Liver (tissue), 9 donors: ENCODE measurements around the gene PODN. TPM values are rescaled to one million over a fixed set of nuclear protein-coding genes. Genes with fewer than 3 reads are reported as not detected.

Experiments
- DNase-seq: peaks from one replicate; pipeline ENCODE4 v3.0.0-alpha.2; 2017; ENCODE audit warnings: low spot score
- H3K27ac ChIP-seq, 2 donors: one replicate each; pipeline ENCODE4 v1.7.0; 2013; ENCODE audit warnings: inconsistent platforms in 2 of 2, low read length in 2 of 2, control low read depth in 1 of 2, low read depth in 1 of 2, mild to moderate bottlenecking in 1 of 2
- H3K27me3 ChIP-seq, 4 donors: one replicate each; pipeline versions ENCODE4 v1.6.1 to v1.7.0; 2013; ENCODE audit warnings: low read length in 3 of 4, inconsistent platforms in 1 of 4, mild to moderate bottlenecking in 1 of 4, moderate library complexity in 1 of 4; ENCODE audit not compliant: control insufficient read depth in 4 of 4, insufficient read depth in 4 of 4
- H3K36me3 ChIP-seq, 4 donors: one replicate each; pipeline versions ENCODE4 v1.6.1 to v1.7.0; 2013; ENCODE audit warnings: low read length in 3 of 4, mild to moderate bottlenecking in 3 of 4, low read depth in 1 of 4, moderate library complexity in 1 of 4; ENCODE audit not compliant: control insufficient read depth in 4 of 4, insufficient read depth in 3 of 4
- H3K4me1 ChIP-seq, 4 donors: one replicate each; pipeline versions ENCODE4 v1.6.1 to v1.7.0; 2013; ENCODE audit warnings: low read length in 3 of 4, mild to moderate bottlenecking in 3 of 4, moderate library complexity in 1 of 4; ENCODE audit not compliant: control insufficient read depth in 4 of 4, insufficient read depth in 4 of 4
- H3K4me3 ChIP-seq, 3 donors: one replicate each; pipeline versions ENCODE4 v1.6.1 to v1.7.0; 2013; ENCODE audit warnings: low read length in 3 of 3, control low read depth in 1 of 3, low read depth in 1 of 3, mild to moderate bottlenecking in 1 of 3
- H3K9ac ChIP-seq, 2 donors: one replicate each; pipeline ENCODE4 v1.7.0; 2013; ENCODE audit warnings: low read length in 2 of 2, mild to moderate bottlenecking in 2 of 2, moderate library complexity in 2 of 2, control low read depth in 1 of 2, low read depth in 1 of 2
- H3K9me3 ChIP-seq, 4 donors: one replicate each; pipeline versions ENCODE4 v1.6.1 to v1.7.0; 2013; ENCODE audit warnings: low read length in 3 of 4; ENCODE audit not compliant: control insufficient read depth in 4 of 4
- CTCF ChIP-seq: fragments of 150-350 bp; IDR thresholded peaks from 2 replicates; pipeline ENCODE4 v1.5.1; 2017; ENCODE audit warnings: improper control_type of control experiment, low read depth, low read length; ENCODE audit not compliant: missing input control
- EGR1 ChIP-seq, 2 donors: IDR thresholded peaks; 2 replicates each; pipeline ENCODE4 v1.6.1; 2016 to 2018; ENCODE audit warnings: antibody characterized with exemption in 2 of 2, low read depth in 2 of 2
- FOXA1 ChIP-seq: IDR thresholded peaks from 2 replicates; pipeline ENCODE4 v1.6.1; 2016; ENCODE audit warnings: antibody characterized with exemption
- FOXA2 ChIP-seq: IDR thresholded peaks from 2 replicates; pipeline ENCODE4 v1.6.1; 2016; ENCODE audit warnings: antibody characterized with exemption
- GABPA ChIP-seq, 2 donors: IDR thresholded peaks in 1 of 2; conservative IDR thresholded peaks in 1 of 2; 2 replicates each; pipeline ENCODE4 v1.6.1; 2016; ENCODE audit warnings: antibody characterized with exemption in 2 of 2, mild to moderate bottlenecking in 1 of 2, moderate library complexity in 1 of 2
- HNF4A ChIP-seq, 2 donors: conservative IDR thresholded peaks; 2 replicates each; pipeline ENCODE4 v1.6.1; 2016; ENCODE audit warnings: antibody characterized with exemption in 2 of 2, mild to moderate bottlenecking in 2 of 2
- HNF4G ChIP-seq: IDR thresholded peaks from 2 replicates; pipeline ENCODE4 v1.6.1; 2016; ENCODE audit warnings: antibody characterized with exemption
- JUND ChIP-seq, 2 donors: IDR thresholded peaks; 2 replicates each; pipeline ENCODE4 v1.6.1; 2016; ENCODE audit warnings: antibody characterized with exemption in 2 of 2
- MAX ChIP-seq: IDR thresholded peaks from 2 replicates; pipeline ENCODE4 v1.6.1; 2016; ENCODE audit warnings: antibody characterized with exemption
- NR2F2 ChIP-seq: IDR thresholded peaks from 2 replicates; pipeline ENCODE4 v1.6.1; 2016; ENCODE audit warnings: antibody characterized with exemption
- RAD21 ChIP-seq, 2 donors: IDR thresholded peaks; 2 replicates each; pipeline ENCODE4 v1.6.1; 2016; ENCODE audit warnings: antibody characterized with exemption in 2 of 2, mild to moderate bottlenecking in 2 of 2
- REST ChIP-seq: IDR thresholded peaks from 2 replicates; pipeline ENCODE4 v1.6.1; 2016; ENCODE audit warnings: antibody characterized with exemption, mild to moderate bottlenecking
- RXRA ChIP-seq, 2 donors: IDR thresholded peaks; 2 replicates each; pipeline ENCODE4 v1.6.1; 2017 to 2018; ENCODE audit warnings: antibody characterized with exemption in 2 of 2, mild to moderate bottlenecking in 1 of 2
- SP1 ChIP-seq: IDR thresholded peaks from 2 replicates; pipeline ENCODE4 v1.6.1; 2018; ENCODE audit warnings: antibody characterized with exemption, mild to moderate bottlenecking
- TAF1 ChIP-seq: conservative IDR thresholded peaks from 2 replicates; pipeline ENCODE4 v1.6.1; 2016; ENCODE audit warnings: antibody characterized with exemption, mild to moderate bottlenecking
- YY1 ChIP-seq: IDR thresholded peaks from 2 replicates; pipeline ENCODE4 v1.6.1; 2016; ENCODE audit warnings: antibody characterized with exemption, mild to moderate bottlenecking
- WGBS: extraction: QIAGEN DNeasy Blood & Tissue Kit; methylation state at CpG from one replicate; pipeline ENCODE4 v1.1.7; 2013; 5-methylcytosine and 5-hydroxymethylcytosine counted together
- polyA plus RNA-seq, 2 donors: library from polyadenylated mRNA; stranded (reverse) in 1 of 2; unstranded in 1 of 2; fragments of 200-250 nt in 1 of 2; fragments of >200 nt in 1 of 2; fragmentation: Nextera tagmentation in 1 of 2; extraction: Ambion mirVana in 1 of 2; gene quantifications; one replicate each; pipeline versions ENCODE4 v1.2.1 to v1.2.3, GENCODE V29; 2013 to 2015
- total RNA-seq, 2 donors: library from RNA; depleted of rRNA; stranded (reverse); fragments of >200 nt; gene quantifications; one replicate each; pipeline ENCODE4 v1.2.3, GENCODE V29; 2014
- TF ChIP-seq, protein P1 (sequence below): IDR thresholded peaks from 2 replicates; pipeline ENCODE4 v1.6.1; 2016; ENCODE audit warnings: antibody characterized with exemption
- TF ChIP-seq, protein P2 (sequence below): IDR thresholded peaks from 2 replicates; pipeline ENCODE4 v1.6.1; 2016; ENCODE audit warnings: antibody characterized with exemption
- donor health status: healthy.
- donor health status: healthy.
- donor health status: healthy.
- donor health status: healthy.
- donor health status: healthy.

The PODN gene
- total and polyA plus RNA-seq, 4 donors, result 1.9 to 10.8 (median 6.3) TPM

- no peak overlapping the region for H3K4me3 ChIP-seq
- H3K36me3 ChIP-seq, result peaks cover 1 to 45% (median 23%) of the 10 kb centered on the region in 4 donors
- WGBS, result 52% methylated on average over 5 of the region's 5 CpGs
- no peaks in the 10 kb centered on the region for H3K27me3 ChIP-seq
- H3K27ac ChIP-seq, result no peak overlapping the region
- H3K9ac ChIP-seq, result no peak overlapping the region
- no peak for DNase-seq
- H3K4me1 ChIP-seq, result peaks cover 9 to 16% (median 11%) of the 10 kb centered on the region in 4 donors
- TF ChIP-seq YY1, result no peak
- TF ChIP-seq FOXA1, result no peak
- TF ChIP-seq CTCF, result no peak
- no peak for TF ChIP-seq GABPA (IDR thresholded peaks at IDR 0.05 in 1 of 2, conservative IDR thresholded peaks at IDR 0.05 in 1 of 2)
- TF ChIP-seq SP1, result no peak
- no peak for TF ChIP-seq EGR1 (IDR thresholded peaks at IDR 0.05; ENCODE audit: low read depth in 2 of 2)
- TF ChIP-seq RAD21 (IDR thresholded peaks at IDR 0.05), result no peak
- TF ChIP-seq RXRA (IDR thresholded peaks at IDR 0.05), result no peak
- no peak for TF ChIP-seq NR2F2
- TF ChIP-seq HNF4A (conservative IDR thresholded peaks at IDR 0.05), result no peak
- TF ChIP-seq FOXA2, result no peak
- TF ChIP-seq, protein P1, sequence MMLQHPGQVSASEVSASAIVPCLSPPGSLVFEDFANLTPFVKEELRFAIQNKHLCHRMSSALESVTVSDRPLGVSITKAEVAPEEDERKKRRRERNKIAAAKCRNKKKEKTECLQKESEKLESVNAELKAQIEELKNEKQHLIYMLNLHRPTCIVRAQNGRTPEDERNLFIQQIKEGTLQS, result no peak
- no peak for TF ChIP-seq REST
- no peak for TF ChIP-seq HNF4G
- no peak for TF ChIP-seq JUND (IDR thresholded peaks at IDR 0.05)
- no peak for TF ChIP-seq MAX
- no peak for TF ChIP-seq TAF1
- TF ChIP-seq, protein P2, sequence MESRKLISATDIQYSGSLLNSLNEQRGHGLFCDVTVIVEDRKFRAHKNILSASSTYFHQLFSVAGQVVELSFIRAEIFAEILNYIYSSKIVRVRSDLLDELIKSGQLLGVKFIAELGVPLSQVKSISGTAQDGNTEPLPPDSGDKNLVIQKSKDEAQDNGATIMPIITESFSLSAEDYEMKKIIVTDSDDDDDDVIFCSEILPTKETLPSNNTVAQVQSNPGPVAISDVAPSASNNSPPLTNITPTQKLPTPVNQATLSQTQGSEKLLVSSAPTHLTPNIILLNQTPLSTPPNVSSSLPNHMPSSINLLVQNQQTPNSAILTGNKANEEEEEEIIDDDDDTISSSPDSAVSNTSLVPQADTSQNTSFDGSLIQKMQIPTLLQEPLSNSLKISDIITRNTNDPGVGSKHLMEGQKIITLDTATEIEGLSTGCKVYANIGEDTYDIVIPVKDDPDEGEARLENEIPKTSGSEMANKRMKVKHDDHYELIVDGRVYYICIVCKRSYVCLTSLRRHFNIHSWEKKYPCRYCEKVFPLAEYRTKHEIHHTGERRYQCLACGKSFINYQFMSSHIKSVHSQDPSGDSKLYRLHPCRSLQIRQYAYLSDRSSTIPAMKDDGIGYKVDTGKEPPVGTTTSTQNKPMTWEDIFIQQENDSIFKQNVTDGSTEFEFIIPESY, result no peak
- no peaks in the 10 kb centered on the region for H3K9me3 ChIP-seq
Observed at GRCh38 chr1:53020588-53020987, 41.4 kb upstream of the PODN start.
